Measurements from ENCODE around the gene FAM3B. TPM values are rescaled to one million over a fixed set of nuclear protein-coding genes. Genes with fewer than 3 reads are reported as not detected.

The FAM3B gene
- total and polyA plus RNA-seq, 9 of the 15 experiments (the other 6 are each of a cell fraction or from before 2014, with no cell fraction given) = 0.04 to 0.18 (median 0.12) TPM; not detected in 5

DNA sequence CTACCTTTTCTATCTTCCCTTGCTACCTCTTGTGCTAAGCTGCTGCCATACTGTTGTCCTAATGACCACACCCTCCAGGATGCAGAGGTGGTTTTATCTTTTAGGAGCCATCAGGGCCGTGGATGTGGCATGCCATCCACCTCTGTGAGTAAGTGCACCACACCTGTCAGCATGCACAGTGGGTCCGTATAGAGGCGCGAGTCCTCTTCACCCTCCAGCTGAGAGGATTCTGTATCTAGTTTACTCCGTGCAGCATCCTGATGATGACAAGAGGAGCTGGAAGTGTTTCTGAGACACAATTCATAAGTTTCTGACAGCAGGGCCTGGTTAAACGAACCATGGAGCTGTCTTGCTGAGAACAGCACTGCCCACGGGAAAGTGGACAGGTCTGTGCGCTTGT, 11.2 kb downstream of the FAM3B start:
- CTCF ChIA-PET (ENCODE audit: low intra/inter-chr PET ratio) = no interaction called here
- DNase-seq (ENCODE audit: extremely low read depth in 1 of 4, low spot score in 3 of 4) = no peak
- Histone ChIP-seq H3K9ac (ENCODE audit: insufficient read depth in 1 of 2, low read depth in 2 of 2, low read length in 2 of 2) (no peak overlapping the region), H3K4me1 (replicated peaks in 1 of 2; ENCODE audit: control insufficient read depth in 2 of 2, insufficient read depth in 2 of 2, low read length in 2 of 2) (no peaks in the 10 kb centered on the region), H3K79me2 (ENCODE audit: control insufficient read depth, insufficient read depth, low read length) (no peaks in the 10 kb centered on the region), H3K36me3 (ENCODE audit: control insufficient read depth, insufficient read depth, low read length) (no peaks in the 10 kb centered on the region), H4K20me1 (replicated peaks; ENCODE audit: control insufficient read depth, insufficient read depth, low read length) (peaks cover 4% of the 10 kb centered on the region; the same call in 1 of the 2 replicates), H3K27me3 (ENCODE audit: control insufficient read depth in 2 of 2, insufficient read depth in 2 of 2, low read length in 2 of 2) (peaks cover 3 to 18% of the 10 kb centered on the region in 2 experiments; a peak in 2 of 5 replicates), H3K27ac (ENCODE audit: extremely low read depth, low read depth, low read length) (no peak overlapping the region), H3K4me2 (ENCODE audit: insufficient read depth, low read length) (no peak overlapping the region), H2AFZ (ENCODE audit: low read depth, low read length) (no peak overlapping the region), H3K4me3 (no peak overlapping the region), H3K9me3 (replicated peaks; ENCODE audit: control insufficient read depth, insufficient read depth, low read depth, low read length) (no peaks in the 10 kb centered on the region), H3K9me1 (ENCODE audit: control insufficient read depth, insufficient read depth, low read length) (no peaks in the 10 kb centered on the region)
- intact Hi-C loops (cut with micrococcal nuclease) (no loop called here), in situ Hi-C loops (cut with MboI) (no loop called here)
- no TSS peak for BruUV-seq (replicated peaks)
- POLR2A ChIA-PET = no interaction called here
- WGBS (ENCODE audit: insufficient coverage, low coverage, missing lambda C conversion rate) = under 1% methylated on average over 8 of the region's 8 CpGs
- FAIRE-seq = no peak
- no peak for ATAC-seq
- TF ChIP-seq THRAP3 (IDR thresholded peaks at IDR 0.05; ENCODE audit: borderline replicate concordance) = no peak
- no peak for TF ChIP-seq HOXB6 (CRISPR knock-in tag; IDR thresholded peaks at IDR 0.05; ENCODE audit: borderline replicate concordance)
- TF ChIP-seq BCOR (IDR thresholded peaks at IDR 0.05) = no peak
- TF ChIP-seq ZNF175 (CRISPR knock-in tag; IDR thresholded peaks at IDR 0.05; ENCODE audit: low read depth) = no peak
- no peak for TF ChIP-seq ZNF695 (CRISPR knock-in tag; IDR thresholded peaks at IDR 0.05)
- TF ChIP-seq ZNF277 (CRISPR knock-in tag; IDR thresholded peaks at IDR 0.05; ENCODE audit: borderline replicate concordance) = no peak
- no peak for TF ChIP-seq RBM25 (IDR thresholded peaks at IDR 0.05; ENCODE audit: low read depth, low read length, severe bottlenecking)
- no peak for TF ChIP-seq RFX7 (CRISPR knock-in tag; IDR thresholded peaks at IDR 0.05)
- no peak for TF ChIP-seq CTBP1 (IDR thresholded peaks at IDR 0.05; ENCODE audit: borderline replicate concordance)
- no peak for TF ChIP-seq PRDM10 (IDR thresholded peaks at IDR 0.05; ENCODE audit: partially characterized antibody)
- no peak for TF ChIP-seq ETV1 (tag; conservative IDR thresholded peaks at IDR 0.05; ENCODE audit: low read depth)
- no peak for TF ChIP-seq SAP30 (IDR thresholded peaks at IDR 0.05; ENCODE audit: borderline replicate concordance, insufficient read depth, low read depth, low read length, poor library complexity, severe bottlenecking)
- TF ChIP-seq ZNF431 (CRISPR knock-in tag; IDR thresholded peaks at IDR 0.05) = no peak
- no peak for TF ChIP-seq USF1 (CRISPR knock-in tag; IDR thresholded peaks at IDR 0.05)
- no peak for TF ChIP-seq ZNF584 (CRISPR knock-in tag; IDR thresholded peaks at IDR 0.05; ENCODE audit: low read depth)
- TF ChIP-seq, protein P1, sequence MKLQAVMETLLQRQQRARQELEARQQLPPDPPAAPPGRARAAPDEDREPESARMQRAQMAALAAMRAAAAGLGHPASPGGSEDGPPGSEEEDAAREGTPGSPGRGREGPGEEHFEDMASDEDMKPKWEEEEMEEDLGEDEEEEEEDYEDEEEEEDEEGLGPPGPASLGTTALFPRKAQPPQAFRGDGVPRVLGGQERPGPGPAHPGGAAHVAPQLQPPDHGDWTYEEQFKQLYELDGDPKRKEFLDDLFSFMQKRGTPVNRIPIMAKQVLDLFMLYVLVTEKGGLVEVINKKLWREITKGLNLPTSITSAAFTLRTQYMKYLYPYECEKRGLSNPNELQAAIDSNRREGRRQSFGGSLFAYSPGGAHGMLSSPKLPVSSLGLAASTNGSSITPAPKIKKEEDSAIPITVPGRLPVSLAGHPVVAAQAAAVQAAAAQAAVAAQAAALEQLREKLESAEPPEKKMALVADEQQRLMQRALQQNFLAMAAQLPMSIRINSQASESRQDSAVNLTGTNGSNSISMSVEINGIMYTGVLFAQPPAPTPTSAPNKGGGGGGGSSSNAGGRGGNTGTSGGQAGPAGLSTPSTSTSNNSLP (IDR thresholded peaks at IDR 0.05; ENCODE audit: borderline replicate concordance, low read depth, low read length) = no peak
